Cardiac muscle cell (in vitro differentiated cells and primary cell): ENCODE data around the gene PEX6. TPM values are rescaled to one million over a fixed set of nuclear protein-coding genes. Genes with fewer than 3 reads are reported as not detected.

Experiments
- DNase-seq, 2 donors: peaks; one replicate each; pipeline versions ENCODE4 v3.0.0 to v3.0.0-alpha.2; 2010 to 2017; ENCODE audit warnings: low read depth in 1 of 2, low spot score in 1 of 2
- H3K27ac ChIP-seq: fragments of 200-600 bp; sonication (generic); 2 replicates; pipeline ENCODE4 v1.5.1; 2016
- H3K27me3 ChIP-seq: fragments of 200-600 bp; sonication (generic); 2 replicates; pipeline ENCODE4 v1.6.0; 2016; ENCODE audit warnings: control low read depth
- H3K36me3 ChIP-seq: fragments of 200-600 bp; sonication (generic); 2 replicates; pipeline ENCODE4 v1.5.1; 2016; ENCODE audit warnings: control low read depth
- H3K4me1 ChIP-seq: fragments of 200-600 bp; sonication (generic); 2 replicates; pipeline ENCODE4 v1.8.1; 2017; ENCODE audit warnings: low read depth, mild to moderate bottlenecking, mixed run types
- H3K4me3 ChIP-seq: fragments of 200-600 bp; sonication (generic); 2 replicates; pipeline ENCODE4 v1.5.1; 2016; ENCODE audit warnings: mild to moderate bottlenecking
- H3K9me3 ChIP-seq: fragments of 200-600 bp; sonication (generic); 2 replicates; pipeline ENCODE4 v1.5.1; 2017; ENCODE audit warnings: low read depth, mild to moderate bottlenecking, control low read depth
- CTCF ChIP-seq: IDR thresholded peaks from 2 replicates; pipeline ENCODE4 v1.5.1; 2012; ENCODE audit warnings: low read depth, mild to moderate bottlenecking, low read length
- polyA plus RNA-seq: library from polyadenylated mRNA; unstranded; fragments of >200 nt; fragmentation: Nextera tagmentation; extraction: Ambion mirVana; gene quantifications from 2 replicates; pipeline ENCODE4 v1.2.1, GENCODE V29; 2016
- total RNA-seq: library from RNA; depleted of rRNA; stranded (reverse); fragments of >200 nt; gene quantifications from 2 replicates; pipeline ENCODE4 v1.2.3, GENCODE V29; 2016

The PEX6 gene
- total and polyA plus RNA-seq, 2 experiments from 2014 or later = 21.3 to 52.0 TPM

- peaks cover 29% of the 10 kb centered on the region for H3K36me3 ChIP-seq
- H3K27ac ChIP-seq = no peak overlapping the region
- TF ChIP-seq CTCF = no peak
- no peak for DNase-seq
- H3K9me3 ChIP-seq = no peaks in the 10 kb centered on the region
- H3K4me3 ChIP-seq = no peak overlapping the region
- H3K27me3 ChIP-seq = no peaks in the 10 kb centered on the region
- no peaks in the 10 kb centered on the region for H3K4me1 ChIP-seq
Observed at GRCh38 chr6:42937548-42938427, 41.2 kb downstream of the PEX6 start.

- DNase-seq = no peak
- no peak for TF ChIP-seq CTCF
- Histone ChIP-seq H3K27me3 (no peaks in the 10 kb centered on the region), H3K4me1 (no peaks in the 10 kb centered on the region), H3K9me3 (no peaks in the 10 kb centered on the region), H3K36me3 (peaks cover 29% of the 10 kb centered on the region), H3K4me3 (no peak overlapping the region), H3K27ac (no peak overlapping the region)
Observed at GRCh38 chr6:42936398-42936797, 42.6 kb downstream of the PEX6 start.

- TF ChIP-seq CTCF = no peak
- no peaks in the 10 kb centered on the region for H3K27me3 ChIP-seq
- no peak overlapping the region for H3K27ac ChIP-seq
- DNase-seq = no peak
- H3K9me3 ChIP-seq = no peaks in the 10 kb centered on the region
- H3K36me3 ChIP-seq = peaks cover 29% of the 10 kb centered on the region
- H3K4me1 ChIP-seq = peaks cover 7% of the 10 kb centered on the region
- no peak overlapping the region for H3K4me3 ChIP-seq
Observed at GRCh38 chr6:42935322-42935721, 43.7 kb downstream of the PEX6 start.

- Histone ChIP-seq H3K27me3 (no peaks in the 10 kb centered on the region), H3K4me1 (peaks cover 7% of the 10 kb centered on the region), H3K4me3 (no peak overlapping the region), H3K36me3 (peaks cover 26% of the 10 kb centered on the region), H3K9me3 (no peaks in the 10 kb centered on the region), H3K27ac (no peak overlapping the region)
- TF ChIP-seq CTCF = no peak
- peak in 1 of 2 donors; percentile 41 for DNase-seq
Observed at GRCh38 chr6:42933205-42933604, 45.8 kb downstream of the PEX6 start.

GRCh38 chr6:42932412-42932811 is 46.6 kb downstream of the PEX6 start:
- H3K27ac ChIP-seq = no peak overlapping the region
- TF ChIP-seq CTCF = no peak

More at GRCh38 chr6:42932412-42932811, 46.6 kb downstream of the PEX6 start:
- Histone ChIP-seq H3K27me3 (no peaks in the 10 kb centered on the region), H3K4me1 (peaks cover 7% of the 10 kb centered on the region), H3K4me3 (no peak overlapping the region), H3K9me3 (no peaks in the 10 kb centered on the region), H3K36me3 (peaks cover 25% of the 10 kb centered on the region)
- DNase-seq = no peak
